Transverse colon (tissue), 4 donors: ENCODE data around the gene ZNF223. TPM values are rescaled to one million over a fixed set of nuclear protein-coding genes. Genes with fewer than 3 reads are reported as not detected.

Experiments
- DNase-seq: peaks from one replicate; pipeline ENCODE4 v3.0.0-alpha.2; 2019
- H3K27ac ChIP-seq, 4 donors: fragments of 200-600 bp; sonication (generic); 2 replicates each; pipeline ENCODE4 v1.5.1; 2016 to 2018; ENCODE audit warnings: inconsistent platforms in 4 of 4
- H3K27me3 ChIP-seq: fragments of 200-600 bp; sonication (generic); 2 replicates; pipeline ENCODE4 v1.5.1; 2017; ENCODE audit warnings: inconsistent platforms
- H3K36me3 ChIP-seq, 4 donors: fragments of 200-600 bp; sonication (generic); 2 replicates each; pipeline ENCODE4 v1.5.1; 2017 to 2019; ENCODE audit warnings: inconsistent platforms in 4 of 4
- H3K4me1 ChIP-seq, 4 donors: fragments of 200-600 bp; sonication (generic); 2 replicates each; pipeline ENCODE4 v1.5.1; 2017 to 2020; ENCODE audit warnings: inconsistent platforms in 4 of 4
- H3K4me3 ChIP-seq, 4 donors: fragments of 200-600 bp; sonication (generic); 1 replicate in 1 of 4; 2 replicates in 3 of 4; pipeline versions ENCODE4 v1.5.1 to v1.6.1; 2017 to 2019; ENCODE audit warnings: inconsistent platforms in 4 of 4
- H3K9me3 ChIP-seq, 2 donors: fragments of 200-600 bp; sonication (generic); 2 replicates each; pipeline ENCODE4 v1.5.1; 2017 to 2019; ENCODE audit warnings: inconsistent platforms in 2 of 2
- EP300 ChIP-seq: sonication (generic); formaldehyde crosslinking; IDR thresholded peaks from one replicate; pipeline ENCODE4 v1.6.1; 2017; ENCODE audit warnings: antibody characterized with exemption, low read depth
- POLR2A ChIP-seq: fragments of 450-650 bp; IDR thresholded peaks from one replicate; pipeline ENCODE4 v1.6.1; 2016; ENCODE audit warnings: antibody characterized with exemption, mild to moderate bottlenecking, moderate library complexity
- POLR2AphosphoS5 ChIP-seq, 3 donors: sonication (generic); formaldehyde crosslinking; IDR thresholded peaks; one replicate each; pipeline ENCODE4 v1.6.1; 2016; ENCODE audit warnings: antibody characterized with exemption in 3 of 3
- WGBS, 2 donors: methylation state at CpG; one replicate each; pipeline ENCODE4 v1.1.5; 2018; ENCODE audit warnings: low coverage in 1 of 2; 5-methylcytosine and 5-hydroxymethylcytosine counted together
- in situ Hi-C, 4 donors: fragments of 200-750 bp; cut with MboI; loops; one replicate each; pipeline versions ENCODE4 v1.15.0 to v1.15.1; 2017; ENCODE audit warnings: low sequenced_read_pairs in 3 of 4, low pct_ligation_motif_present in 1 of 4, low pct_unique_long_range_greater_than_20kb in 1 of 4
- intact Hi-C: fragments of 100-400 bp; cut with DNase I; formaldehyde crosslinking; loops from one replicate; pipeline ENCODE4 v1.15.1; 2023; ENCODE audit warnings: low total_unique reads
- total RNA-seq, 4 donors: library from RNA; depleted of rRNA; stranded (reverse); fragments of >200 nt; gene quantifications; one replicate each; pipeline ENCODE4 v1.1.0, GENCODE V29; 2016
- TF ChIP-seq, protein P1 (sequence below), 5 experiments: fragments of 200-600 bp in 3 of 5; fragments of 450-650 bp in 2 of 5; sonication (generic) in 3 of 5; IDR thresholded peaks; 1 replicate in 2 of 5; 2 replicates in 3 of 5; pipeline ENCODE4 v1.5.1; 2016 to 2017; ENCODE audit warnings: antibody characterized with exemption in 5 of 5, inconsistent platforms in 3 of 5, mild to moderate bottlenecking in 2 of 5, moderate library complexity in 1 of 5

The ZNF223 gene
- total RNA-seq, 4 donors from 2014 or later, result 2.2 to 8.5 (median 6.5) TPM; not detected in 1

DNA sequence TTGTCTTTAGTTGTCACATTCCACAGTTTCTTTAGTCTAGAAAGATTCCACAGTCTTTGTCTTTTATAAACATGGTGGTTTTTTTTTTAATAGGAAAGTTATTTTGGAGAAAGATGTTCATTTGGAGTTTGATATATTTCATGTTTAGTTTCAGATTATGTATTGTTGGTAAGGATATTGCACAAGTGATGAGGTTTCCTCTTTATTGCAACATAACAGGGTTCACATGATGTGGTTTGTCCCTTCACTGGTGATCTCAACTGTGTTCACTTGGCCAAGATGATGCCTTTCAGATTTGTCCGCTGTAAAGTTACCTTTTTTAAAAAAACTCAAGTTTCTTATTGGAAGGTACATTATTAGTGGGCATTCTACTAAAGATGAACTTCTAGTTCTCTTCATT lies 45.9 kb upstream of the ZNF223 start:
- Histone ChIP-seq H3K36me3 (peaks cover 3 to 44% (median 23%) of the 10 kb centered on the region in 4 donors), H3K4me1 (peaks cover 0 to 17% (median 14%) of the 10 kb centered on the region in 4 donors), H3K9me3 (peaks cover 41% of the 10 kb centered on the region in 2 donors), H3K27me3 (no peaks in the 10 kb centered on the region), H3K4me3 (no peak overlapping the region), H3K27ac (no peak overlapping the region)
- intact Hi-C loops, result no loop called here
- in situ Hi-C loops, result no loop called here
- no peak for DNase-seq
- TF ChIP-seq EP300 (no peak), POLR2A (no peak), POLR2AphosphoS5 (IDR thresholded peaks at IDR 0.05) (no peak)
- TF ChIP-seq, protein P1, sequence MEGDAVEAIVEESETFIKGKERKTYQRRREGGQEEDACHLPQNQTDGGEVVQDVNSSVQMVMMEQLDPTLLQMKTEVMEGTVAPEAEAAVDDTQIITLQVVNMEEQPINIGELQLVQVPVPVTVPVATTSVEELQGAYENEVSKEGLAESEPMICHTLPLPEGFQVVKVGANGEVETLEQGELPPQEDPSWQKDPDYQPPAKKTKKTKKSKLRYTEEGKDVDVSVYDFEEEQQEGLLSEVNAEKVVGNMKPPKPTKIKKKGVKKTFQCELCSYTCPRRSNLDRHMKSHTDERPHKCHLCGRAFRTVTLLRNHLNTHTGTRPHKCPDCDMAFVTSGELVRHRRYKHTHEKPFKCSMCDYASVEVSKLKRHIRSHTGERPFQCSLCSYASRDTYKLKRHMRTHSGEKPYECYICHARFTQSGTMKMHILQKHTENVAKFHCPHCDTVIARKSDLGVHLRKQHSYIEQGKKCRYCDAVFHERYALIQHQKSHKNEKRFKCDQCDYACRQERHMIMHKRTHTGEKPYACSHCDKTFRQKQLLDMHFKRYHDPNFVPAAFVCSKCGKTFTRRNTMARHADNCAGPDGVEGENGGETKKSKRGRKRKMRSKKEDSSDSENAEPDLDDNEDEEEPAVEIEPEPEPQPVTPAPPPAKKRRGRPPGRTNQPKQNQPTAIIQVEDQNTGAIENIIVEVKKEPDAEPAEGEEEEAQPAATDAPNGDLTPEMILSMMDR (IDR thresholded peaks at IDR 0.05), result no peak
- 82 to 85% methylated on average over 1 of the region's 1 CpG for WGBS, 2 donors

DNA sequence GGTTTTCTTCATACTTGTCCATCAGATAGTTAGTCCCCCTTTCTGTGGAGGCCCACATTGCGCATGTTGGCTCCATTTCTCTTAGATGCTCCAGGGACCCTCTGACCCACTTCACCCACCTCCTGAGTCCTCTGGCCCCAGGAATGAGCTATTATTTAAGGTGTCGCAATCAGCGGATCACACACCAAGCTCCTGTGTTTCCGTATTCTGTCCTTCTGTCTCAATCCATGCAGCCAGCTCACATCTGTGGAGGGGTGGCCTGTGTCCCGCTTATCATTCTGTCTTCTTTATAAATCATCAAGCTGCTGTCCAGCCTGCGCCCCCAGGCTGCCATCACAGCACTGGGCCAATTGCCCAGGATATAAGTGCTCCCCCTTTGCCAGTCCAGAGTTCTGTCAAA lies 44.4 kb upstream of the ZNF223 start:
- Histone ChIP-seq H3K27ac (no peak overlapping the region), H3K9me3 (peaks cover 51 to 56% of the 10 kb centered on the region in 2 donors), H3K27me3 (no peaks in the 10 kb centered on the region), H3K4me1 (peaks cover 0 to 11% (median 9%) of the 10 kb centered on the region in 4 donors), H3K36me3 (peaks cover 3 to 58% (median 30%) of the 10 kb centered on the region in 4 donors), H3K4me3 (no peak overlapping the region)
- WGBS, 2 donors, result 99 to 100% methylated on average over 2 to 6 of the region's 6 CpGs
- TF ChIP-seq POLR2A (no peak), POLR2AphosphoS5 (IDR thresholded peaks at IDR 0.05) (no peak), EP300 (no peak)
- TF ChIP-seq, protein P1 (IDR thresholded peaks at IDR 0.05), result no peak
- in situ Hi-C loops (no loop called here), intact Hi-C loops (no loop called here)
- no peak for DNase-seq

DNA sequence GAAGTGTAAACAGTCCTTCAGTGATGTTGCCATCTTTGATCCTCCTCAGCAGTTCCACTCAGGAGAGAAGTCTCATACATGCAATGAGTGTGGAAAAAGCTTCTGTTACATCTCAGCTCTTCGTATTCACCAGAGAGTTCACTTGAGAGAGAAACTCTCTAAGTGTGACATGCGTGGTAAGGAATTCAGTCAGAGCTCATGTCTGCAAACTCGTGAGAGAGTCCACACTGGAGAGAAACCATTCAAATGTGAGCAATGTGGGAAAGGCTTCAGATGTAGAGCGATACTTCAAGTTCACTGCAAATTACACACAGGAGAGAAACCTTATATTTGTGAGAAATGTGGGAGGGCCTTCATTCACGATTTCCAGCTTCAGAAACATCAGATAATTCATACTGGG lies 41.4 kb upstream of the ZNF223 start:
- in situ Hi-C loops, result no loop called here
- H3K4me1 ChIP-seq, result no peaks in the 10 kb centered on the region
- no peak overlapping the region for H3K4me3 ChIP-seq
- intact Hi-C loops, result no loop called here
- no peak for DNase-seq
- TF ChIP-seq POLR2A (no peak), EP300 (no peak), POLR2AphosphoS5 (IDR thresholded peaks at IDR 0.05) (no peak)
- TF ChIP-seq, protein P1 (IDR thresholded peaks at IDR 0.05), result no peak
- WGBS, 2 donors, result 57 to 91% methylated on average over 1 to 5 of the region's 5 CpGs
- H3K27me3 ChIP-seq, result no peaks in the 10 kb centered on the region
- H3K27ac ChIP-seq, result no peak overlapping the region
- H3K36me3 ChIP-seq, result peaks cover 3 to 59% (median 31%) of the 10 kb centered on the region in 4 donors
- H3K9me3 ChIP-seq, result peaks cover 64 to 80% of the 10 kb centered on the region in 2 donors

DNA sequence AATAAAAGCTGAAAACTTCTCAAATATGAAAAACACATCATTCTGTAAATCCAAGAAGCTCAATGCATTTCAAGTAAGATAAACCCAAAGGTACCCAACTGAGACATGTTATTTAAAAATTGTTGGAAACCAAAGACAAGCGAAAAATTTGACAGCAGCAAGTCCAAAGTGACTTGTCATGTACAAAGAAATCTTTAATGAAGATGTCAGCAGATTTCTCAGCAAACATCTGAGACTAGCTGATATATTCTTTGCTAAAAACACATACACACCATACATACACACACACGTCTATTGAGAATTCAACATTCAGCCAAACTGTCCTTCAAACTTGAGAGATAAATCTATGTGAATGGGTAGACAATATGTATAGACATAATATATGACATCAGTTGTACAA lies 32.3 kb upstream of the ZNF223 start:
- intact Hi-C loops (no loop called here), in situ Hi-C loops (no loop called here)
- no peaks in the 10 kb centered on the region for H3K4me1 ChIP-seq
- no peaks in the 10 kb centered on the region for H3K36me3 ChIP-seq
- no peak overlapping the region for H3K27ac ChIP-seq
- TF ChIP-seq EP300, result no peak
- no peak for TF ChIP-seq POLR2AphosphoS5 (IDR thresholded peaks at IDR 0.05)
- H3K27me3 ChIP-seq, result peaks cover 4% of the 10 kb centered on the region
- WGBS, 2 donors, result 38 to 61% methylated on average over 2 of the region's 2 CpGs
- no peak for DNase-seq
- H3K4me3 ChIP-seq, result no peak overlapping the region
- H3K9me3 ChIP-seq, result peaks cover 7 to 13% of the 10 kb centered on the region in 2 donors

GRCh38 chr19:44021221-44021620 lies 30.6 kb upstream of the ZNF223 start:
- no peaks in the 10 kb centered on the region for H3K36me3 ChIP-seq
- no peak for DNase-seq
- no peak overlapping the region for H3K4me3 ChIP-seq
- TF ChIP-seq POLR2AphosphoS5 (IDR thresholded peaks at IDR 0.05) (no peak), POLR2A (no peak), EP300 (no peak)
- TF ChIP-seq, protein P1 (IDR thresholded peaks at IDR 0.05), result no peak
- in situ Hi-C loops, result no loop called here
- intact Hi-C loops, result no loop called here
- H3K4me1 ChIP-seq, result peaks cover 0 to 11% (median 5%) of the 10 kb centered on the region in 4 donors
- peaks cover 4% of the 10 kb centered on the region for H3K27me3 ChIP-seq
- no peak overlapping the region for H3K27ac ChIP-seq
- no peaks in the 10 kb centered on the region for H3K9me3 ChIP-seq
